GM12864 (cell line): Measurements from ENCODE around the gene DNAJC6.

Experiments
- DNase-seq: peaks from one replicate; pipeline ENCODE4 v3.0.0-alpha.2; 2011; ENCODE audit warnings: low read depth
- H3K4me3 ChIP-seq: 2 replicates; pipeline ENCODE4 v1.5.1; 2011; ENCODE audit warnings: mild to moderate bottlenecking, low read depth, low read length, control low read depth
- TF ChIP-seq, protein P1 (sequence below): IDR thresholded peaks from 2 replicates; pipeline ENCODE4 v1.5.1; 2011; ENCODE audit warnings: low read depth, mild to moderate bottlenecking, moderate library complexity, low read length, control low read depth, inconsistent platforms; ENCODE audit errors: missing control alignments

The DNAJC6 gene

DNA sequence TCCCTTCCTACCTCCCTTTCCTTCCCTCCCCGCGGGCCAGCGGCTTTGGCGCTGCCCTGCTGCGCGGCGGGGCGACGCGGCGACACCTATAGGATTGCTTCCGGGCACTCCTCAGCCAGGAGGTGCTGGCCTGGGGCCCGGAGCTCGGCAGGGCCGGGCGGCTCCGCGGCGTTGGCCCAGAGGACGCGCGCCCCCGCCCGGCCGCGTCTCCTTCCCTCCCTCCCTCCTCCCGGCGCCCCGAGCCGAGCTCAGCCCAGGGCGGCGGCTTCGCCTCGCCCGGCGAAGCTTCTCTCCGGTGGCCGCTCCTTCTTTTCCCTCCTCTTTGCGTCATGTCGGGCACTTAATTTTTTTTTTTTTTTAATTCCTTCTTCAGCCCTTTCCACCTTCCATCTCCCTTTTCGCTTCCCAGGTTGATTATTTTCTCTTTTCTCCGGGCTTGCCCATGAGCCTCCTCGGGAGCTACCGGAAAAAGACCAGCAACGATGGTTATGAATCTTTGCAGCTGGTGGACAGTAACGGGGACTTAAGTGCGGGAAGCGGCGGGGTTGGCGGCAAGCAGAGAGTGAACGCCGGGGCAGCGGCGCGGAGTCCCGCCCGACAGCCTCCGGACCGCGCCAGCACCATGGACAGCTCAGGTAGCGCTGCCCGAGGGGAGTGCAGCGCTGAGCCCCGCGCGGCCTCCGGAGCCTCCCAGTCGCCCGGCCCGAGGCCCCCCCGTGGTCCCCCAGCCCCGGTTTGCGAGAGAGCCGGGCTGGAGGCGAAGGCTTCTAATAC lies at the start of gene DNAJC6:
TSS of gene DNAJC6 (plus strand) at position 240 of the 774 bp plus-strand sequence. CDS start at position 443, 203 bp downstream.
- H3K4me3 ChIP-seq, result no peak within 1 kb of the TSS

DNA sequence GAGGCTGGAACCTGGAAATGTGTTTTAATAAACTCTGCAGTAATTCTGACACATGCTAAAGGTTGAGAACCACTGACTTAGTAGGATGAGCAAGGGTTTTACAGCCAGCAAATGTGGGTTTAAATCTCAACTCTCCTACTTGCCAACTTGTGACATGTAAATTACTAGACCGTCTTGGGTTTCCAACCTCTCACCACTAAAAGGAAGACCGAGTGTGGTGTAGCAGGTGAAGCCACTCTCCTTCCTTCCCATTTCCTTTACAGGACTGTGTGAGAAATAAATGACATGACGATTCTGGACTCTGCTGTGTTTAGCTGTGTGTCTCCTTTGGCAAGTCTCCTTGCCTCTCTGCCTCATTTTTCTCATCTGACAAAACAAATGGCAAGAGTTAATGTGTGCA lies 49.5 kb upstream of the DNAJC6 start:
- TF ChIP-seq, protein P1, sequence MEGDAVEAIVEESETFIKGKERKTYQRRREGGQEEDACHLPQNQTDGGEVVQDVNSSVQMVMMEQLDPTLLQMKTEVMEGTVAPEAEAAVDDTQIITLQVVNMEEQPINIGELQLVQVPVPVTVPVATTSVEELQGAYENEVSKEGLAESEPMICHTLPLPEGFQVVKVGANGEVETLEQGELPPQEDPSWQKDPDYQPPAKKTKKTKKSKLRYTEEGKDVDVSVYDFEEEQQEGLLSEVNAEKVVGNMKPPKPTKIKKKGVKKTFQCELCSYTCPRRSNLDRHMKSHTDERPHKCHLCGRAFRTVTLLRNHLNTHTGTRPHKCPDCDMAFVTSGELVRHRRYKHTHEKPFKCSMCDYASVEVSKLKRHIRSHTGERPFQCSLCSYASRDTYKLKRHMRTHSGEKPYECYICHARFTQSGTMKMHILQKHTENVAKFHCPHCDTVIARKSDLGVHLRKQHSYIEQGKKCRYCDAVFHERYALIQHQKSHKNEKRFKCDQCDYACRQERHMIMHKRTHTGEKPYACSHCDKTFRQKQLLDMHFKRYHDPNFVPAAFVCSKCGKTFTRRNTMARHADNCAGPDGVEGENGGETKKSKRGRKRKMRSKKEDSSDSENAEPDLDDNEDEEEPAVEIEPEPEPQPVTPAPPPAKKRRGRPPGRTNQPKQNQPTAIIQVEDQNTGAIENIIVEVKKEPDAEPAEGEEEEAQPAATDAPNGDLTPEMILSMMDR, result no peak
- H3K4me3 ChIP-seq, result no peak overlapping the region
- DNase-seq, result no peak

More for the DNA sequence above, at the start of gene DNAJC6:
- DNase-seq, result no peak
- TF ChIP-seq, protein P1, result no peak

DNA sequence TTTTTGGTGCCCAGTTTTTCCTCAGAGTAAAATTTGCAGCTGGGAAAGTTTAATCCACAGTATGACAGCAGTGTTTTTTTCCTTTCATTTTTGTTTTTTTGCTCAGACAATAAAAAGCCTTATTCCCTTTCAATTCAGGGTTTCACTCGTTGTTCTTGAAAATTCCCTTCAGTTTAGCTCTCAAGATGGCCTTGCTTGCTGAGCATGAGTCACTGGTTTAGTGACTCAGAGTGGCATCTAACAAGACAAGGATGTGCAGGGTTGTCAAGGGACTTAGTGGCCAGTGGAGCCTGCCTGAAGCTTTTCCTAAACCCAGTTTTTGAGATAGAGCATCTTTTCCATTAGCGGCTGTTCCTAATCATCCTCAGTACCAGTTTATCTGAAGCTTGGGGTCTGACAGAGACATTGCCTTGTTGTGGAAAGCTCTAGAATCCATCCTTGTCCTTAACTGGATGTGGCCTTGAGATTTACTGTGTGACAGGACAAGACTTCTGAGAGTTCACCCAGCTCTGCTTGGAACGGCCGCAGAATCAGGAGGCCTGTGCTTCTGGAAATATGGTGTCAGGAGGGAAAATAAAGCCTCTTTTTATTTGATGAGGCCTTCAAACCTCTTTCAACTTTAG lies 48.4 kb upstream of the DNAJC6 start:
- no peak for DNase-seq

DNA sequence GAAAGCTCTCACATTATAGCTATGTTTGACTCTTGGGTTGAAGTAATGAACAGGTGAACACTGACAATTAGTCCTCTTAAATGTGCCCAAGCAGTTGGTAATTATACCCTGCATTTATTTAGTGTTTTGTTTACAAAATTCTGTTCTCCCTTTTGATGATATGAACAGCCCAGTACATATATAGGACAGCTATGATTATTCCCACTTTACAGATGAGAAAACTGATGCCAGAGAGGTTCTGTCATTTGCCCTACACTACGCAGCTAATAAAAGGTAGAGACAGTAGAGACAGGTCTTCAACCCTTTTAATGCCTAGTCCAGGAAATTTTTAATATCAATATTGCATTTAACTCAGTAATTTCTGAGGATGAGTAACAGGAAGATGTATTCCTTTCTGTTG lies 46.1 kb upstream of the DNAJC6 start:
- TF ChIP-seq, protein P1, result no peak
- no peak for DNase-seq

More for the DNA sequence above, 48.4 kb upstream of the DNAJC6 start:
- H3K4me3 ChIP-seq, result no peak overlapping the region
- TF ChIP-seq, protein P1, result no peak

DNA sequence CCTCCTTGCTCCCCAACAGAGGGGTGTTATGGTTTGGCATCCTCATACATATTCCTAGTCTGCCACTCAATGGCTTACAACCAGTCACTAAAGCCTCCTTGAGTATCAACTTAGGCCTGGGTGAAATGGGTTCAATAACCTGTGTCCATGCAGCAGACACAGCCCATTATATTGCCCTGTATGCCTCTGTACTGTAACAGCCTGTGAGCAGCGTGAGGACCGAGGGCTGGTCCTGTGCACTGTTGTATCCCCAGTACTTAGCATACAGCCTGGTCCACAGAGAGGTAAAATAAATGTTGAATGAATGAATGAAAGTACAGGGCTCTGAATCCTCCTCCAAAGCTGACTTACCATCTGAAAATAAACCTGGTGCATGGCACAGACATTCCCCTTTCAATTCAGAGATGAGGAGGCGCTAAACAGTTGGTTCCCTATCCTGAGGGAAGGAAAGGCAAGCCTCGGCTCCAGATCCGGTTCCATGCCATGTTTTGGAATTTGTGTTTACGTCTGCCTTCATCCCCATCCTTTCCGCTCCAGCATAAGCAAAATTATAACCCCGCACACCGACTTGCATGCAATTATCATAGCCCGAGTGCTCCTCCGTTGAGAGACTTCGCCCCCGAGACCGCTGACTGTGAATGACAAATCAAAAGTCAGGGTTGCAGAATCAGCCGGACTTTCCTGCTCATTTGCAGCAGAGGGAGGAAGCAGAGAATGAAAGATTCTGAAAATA lies 45.0 kb upstream of the DNAJC6 start:
- no peak overlapping the region for H3K4me3 ChIP-seq
- TF ChIP-seq, protein P1, result no peak
- DNase-seq, result no peak

More for the DNA sequence above, 46.1 kb upstream of the DNAJC6 start:
- no peak overlapping the region for H3K4me3 ChIP-seq

DNA sequence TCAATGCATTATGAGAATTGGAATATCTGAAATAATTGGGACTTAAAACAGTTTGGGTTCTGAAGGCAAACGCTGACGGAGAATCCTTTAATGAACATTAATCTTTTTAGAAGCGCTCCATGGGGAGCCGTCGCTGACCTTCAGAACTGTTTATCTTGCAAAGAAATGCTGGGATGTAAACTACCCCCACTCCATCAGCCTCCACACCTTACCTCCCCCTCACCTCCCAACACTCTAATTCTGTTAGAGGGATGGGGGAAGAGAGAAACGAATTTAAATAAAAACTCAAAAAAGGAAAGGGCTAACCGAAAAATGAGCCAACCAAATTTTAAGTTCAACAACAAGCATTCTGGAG lies 44.1 kb upstream of the DNAJC6 start:
- DNase-seq, result no peak
- TF ChIP-seq, protein P1, result no peak
- H3K4me3 ChIP-seq, result peak overlapping the region; percentile 38; the same call in 1 of the 2 replicates
